GM06990 (cell line): ENCODE measurements around the gene PAH.

ENCODE experiments used
- DNase-seq: peaks from one replicate; pipeline ENCODE4 v3.0.0-alpha.2; 2011; ENCODE audit not compliant: insufficient read length; ENCODE audit errors: extremely low read depth
- H3K27me3 ChIP-seq: replicated peaks from 2 replicates; pipeline ENCODE4 v1.6.0; 2011; ENCODE audit warnings: low read length; ENCODE audit not compliant: control insufficient read depth, insufficient read depth
- H3K36me3 ChIP-seq: 2 replicates; pipeline ENCODE4 v1.5.1; 2011; ENCODE audit warnings: low read length; ENCODE audit not compliant: control insufficient read depth, insufficient read depth
- H3K4me3 ChIP-seq: replicated peaks from 2 replicates; pipeline ENCODE4 v1.5.1; 2011; ENCODE audit warnings: low read depth, mild to moderate bottlenecking, control low read depth, low read length
- CTCF ChIP-seq: IDR thresholded peaks from 2 replicates; pipeline ENCODE4 v1.5.1; 2011; ENCODE audit warnings: low read length, control low read depth, mild to moderate bottlenecking, inconsistent platforms; ENCODE audit not compliant: insufficient read depth, poor library complexity, severe bottlenecking

PAH gene

GRCh38 chr12:102799229-102799628 lies 117.8 kb downstream of the PAH start:
- no peak for TF ChIP-seq CTCF
- DNase-seq = no peak

GRCh38 chr12:102797528-102797927 lies 119.5 kb downstream of the PAH start:
- Histone ChIP-seq H3K27me3 (no peaks in the 10 kb centered on the region), H3K4me3 (no peak overlapping the region), H3K36me3 (no peaks in the 10 kb centered on the region)
- no peak for DNase-seq
- no peak for TF ChIP-seq CTCF

More at GRCh38 chr12:102799229-102799628, 117.8 kb downstream of the PAH start:
- H3K36me3 ChIP-seq = no peaks in the 10 kb centered on the region
- no peaks in the 10 kb centered on the region for H3K27me3 ChIP-seq
- H3K4me3 ChIP-seq = no peak overlapping the region

- DNase-seq = no peak
- Histone ChIP-seq H3K27me3 (no peaks in the 10 kb centered on the region), H3K4me3 (no peak overlapping the region), H3K36me3 (no peaks in the 10 kb centered on the region)
- no peak for TF ChIP-seq CTCF
Measured at GRCh38 chr12:102793921-102794320, 123.1 kb downstream of the PAH start.
